CD4-positive, alpha-beta T cell treated with Interleukin-4 for 1 hour (primary cell): ENCODE data around the gene TRIM72.
"Not testable (repeated sequence)": the region's sequence is repeated elsewhere in the genome, so short reads cannot be mapped to it uniquely, and the experiment has no call there.

Source experiments
- DNase-seq, 2 donors: peaks; one replicate each; pipeline ENCODE4 v3.0.0-alpha.2; 2020 to 2022

TRIM72 gene

GRCh38 chr16:31213877-31214707 lies at the start of gene TRIM72:
Gene TRIM72 (plus strand): TSS chr16:31214119. CDS start chr16:31214739, 620 bp downstream.
- no peak for DNase-seq

- DNase-seq: no peak
Observed at GRCh38 chr16:31167315-31167714, 46.6 kb upstream of the TRIM72 start.

DNA sequence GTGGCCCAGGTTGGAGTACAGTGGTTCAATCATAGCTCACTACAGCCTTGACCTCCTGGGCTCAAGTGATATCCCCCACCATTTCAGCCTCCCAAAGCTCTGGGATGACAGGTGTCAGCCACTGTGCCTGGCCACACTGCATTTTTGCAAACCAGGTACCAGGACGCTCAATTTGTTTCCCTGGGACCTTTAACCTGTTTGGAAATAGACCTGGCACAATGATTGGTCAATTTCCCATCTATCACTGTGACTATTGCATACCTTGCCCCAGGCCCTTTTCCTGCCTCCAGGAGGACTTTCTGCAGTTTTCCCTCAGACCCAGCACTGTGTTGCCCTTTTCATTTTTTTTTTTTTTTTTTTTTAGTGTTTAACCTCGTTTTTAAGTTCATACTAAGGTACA lies 45.1 kb upstream of the TRIM72 start:
- no peak for DNase-seq

DNA sequence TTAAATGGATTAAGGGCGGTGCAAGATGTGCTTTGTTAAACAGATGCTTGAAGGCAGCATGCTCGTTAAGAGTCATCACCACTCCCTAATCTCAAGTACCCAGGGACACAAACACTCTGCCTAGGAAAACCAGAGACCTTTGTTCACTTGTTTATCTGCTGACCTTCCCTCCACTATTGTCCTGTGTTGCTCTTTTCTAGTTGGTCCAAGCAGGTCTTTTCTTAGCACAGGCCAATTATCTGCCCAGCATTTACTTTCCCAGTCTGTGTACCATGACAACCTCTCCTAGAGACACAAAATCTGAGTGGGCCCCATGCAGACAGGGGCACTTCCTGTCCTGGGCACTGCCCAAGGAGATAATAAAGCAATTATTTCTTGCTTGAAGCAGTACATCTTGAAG lies 43.9 kb upstream of the TRIM72 start:
- not testable (repeated sequence) for DNase-seq

- DNase-seq: peak; percentile 38 to 64
Observed at GRCh38 chr16:31177136-31177535, 36.8 kb upstream of the TRIM72 start.

- no peak for DNase-seq
Observed at GRCh38 chr16:31179219-31179746, 34.6 kb upstream of the TRIM72 start.

DNA sequence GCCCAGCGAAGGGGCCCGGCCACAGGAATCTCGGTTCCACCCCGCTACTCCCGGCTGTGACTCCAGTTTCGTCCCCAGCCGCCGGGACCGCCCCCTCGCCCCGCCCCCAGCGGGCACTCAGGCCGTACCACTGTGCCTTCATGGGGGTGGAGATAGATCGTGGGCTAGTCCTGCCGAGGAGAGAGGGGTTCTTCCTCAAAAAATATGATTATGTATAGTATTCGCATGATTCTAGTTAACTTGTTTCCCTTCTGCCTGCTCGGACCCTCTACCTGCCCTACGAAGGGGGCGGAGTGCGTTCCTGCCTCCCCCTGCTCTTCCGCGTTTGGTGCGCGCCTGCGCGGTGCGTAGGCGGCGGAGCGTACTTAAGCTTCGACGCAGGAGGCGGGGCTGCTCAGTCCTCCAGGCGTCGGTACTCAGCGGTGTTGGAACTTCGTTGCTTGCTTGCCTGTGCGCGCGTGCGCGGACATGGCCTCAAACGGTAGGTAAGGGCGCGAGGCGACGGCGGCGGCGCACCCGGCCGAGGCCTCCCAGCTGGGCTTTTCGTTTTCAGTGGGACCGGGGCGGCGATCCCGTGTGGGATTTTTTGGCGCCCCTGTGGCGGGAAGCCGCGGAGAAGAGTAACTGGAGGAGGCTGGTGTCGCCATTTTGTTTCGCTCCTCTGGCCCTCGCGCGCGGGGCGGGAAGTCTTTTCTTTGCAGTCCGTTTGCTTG lies 34.0 kb upstream of the TRIM72 start, which contains the start of gene FUS:
FUS (plus strand) TSS at position 393 of the 713 bp plus-strand sequence; CDS start at position 469, 76 bp downstream.
- DNase-seq: peak; percentile 91 to 93

DNA sequence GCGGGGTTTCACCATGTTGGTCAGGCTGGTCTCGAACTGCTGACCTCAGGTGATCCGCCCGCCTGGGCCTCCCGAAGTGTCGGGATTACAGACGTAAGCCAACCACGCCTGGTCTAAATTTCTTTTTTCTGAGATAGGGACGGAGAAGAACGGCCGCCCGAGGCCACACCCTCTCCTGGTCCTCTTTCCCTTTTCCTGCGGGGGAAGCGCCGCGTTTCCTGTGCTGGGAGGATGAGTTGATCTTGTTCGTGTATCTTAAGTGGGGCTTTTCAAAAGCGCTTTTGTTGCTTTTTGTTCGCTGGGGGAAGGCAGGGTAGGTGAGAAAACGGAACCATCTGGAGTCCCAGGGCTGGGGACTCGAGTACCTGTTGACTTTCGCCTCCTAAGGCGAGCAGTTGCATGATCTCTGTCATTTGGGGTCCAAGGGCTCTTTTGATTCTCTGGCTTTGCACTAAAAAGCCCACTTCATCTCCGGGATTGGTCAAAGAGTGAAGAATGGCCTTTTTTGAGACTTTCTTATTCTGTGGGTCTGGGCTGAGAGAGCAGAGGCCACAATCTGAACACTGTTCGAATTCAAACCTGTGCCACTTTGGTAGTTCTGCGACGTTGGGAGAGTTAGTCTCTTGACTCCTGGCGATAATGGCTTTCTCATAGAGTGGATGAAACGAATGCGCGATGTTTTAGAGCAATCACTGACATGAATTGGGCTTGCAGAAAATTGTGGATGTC lies 32.7 kb upstream of the TRIM72 start:
- peak in 1 of 2 donors; percentile 14 for DNase-seq

DNA sequence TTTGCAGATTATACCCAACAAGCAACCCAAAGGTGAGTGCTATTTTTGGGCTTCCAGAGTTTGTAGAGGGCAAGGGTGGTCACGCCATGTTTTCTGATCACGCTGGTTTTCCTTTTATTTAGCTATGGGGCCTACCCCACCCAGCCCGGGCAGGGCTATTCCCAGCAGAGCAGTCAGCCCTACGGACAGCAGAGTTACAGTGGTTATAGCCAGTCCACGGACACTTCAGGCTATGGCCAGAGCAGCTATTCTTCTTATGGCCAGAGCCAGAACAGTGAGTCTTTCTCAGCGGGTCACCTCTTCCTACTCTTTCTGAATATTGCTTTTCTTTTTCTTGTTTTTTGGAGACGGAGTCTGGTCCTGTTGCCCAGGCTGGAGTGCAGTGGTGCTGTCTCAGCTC lies 31.5 kb upstream of the TRIM72 start:
- no peak for DNase-seq

- no peak for DNase-seq
Observed at GRCh38 chr16:31183432-31184428, 30.2 kb upstream of the TRIM72 start.

- no peak for DNase-seq
Observed at GRCh38 chr16:31184888-31185287, 29.0 kb upstream of the TRIM72 start.

GRCh38 chr16:31185339-31185738 lies 28.6 kb upstream of the TRIM72 start:
- DNase-seq: no peak

DNA sequence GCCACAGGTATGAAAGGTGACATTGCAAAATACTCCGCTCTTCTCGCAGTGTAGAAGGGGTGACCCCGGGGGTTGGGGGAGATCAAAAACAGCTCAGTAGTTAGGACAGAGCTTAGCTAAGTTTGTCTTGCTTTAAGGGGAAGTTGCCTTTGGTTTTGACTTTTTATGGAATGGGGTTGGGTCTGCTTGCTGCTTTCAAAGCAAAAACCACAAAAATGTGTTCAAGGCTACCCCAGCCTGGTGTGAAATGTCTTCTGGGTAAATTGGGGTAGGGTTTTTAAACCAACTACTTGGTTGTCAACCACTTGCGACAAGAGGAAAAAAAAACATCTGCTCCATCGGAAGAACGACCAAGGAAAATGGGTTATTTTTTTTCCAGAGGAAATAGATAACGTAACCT lies 27.7 kb upstream of the TRIM72 start:
- no peak for DNase-seq

DNA sequence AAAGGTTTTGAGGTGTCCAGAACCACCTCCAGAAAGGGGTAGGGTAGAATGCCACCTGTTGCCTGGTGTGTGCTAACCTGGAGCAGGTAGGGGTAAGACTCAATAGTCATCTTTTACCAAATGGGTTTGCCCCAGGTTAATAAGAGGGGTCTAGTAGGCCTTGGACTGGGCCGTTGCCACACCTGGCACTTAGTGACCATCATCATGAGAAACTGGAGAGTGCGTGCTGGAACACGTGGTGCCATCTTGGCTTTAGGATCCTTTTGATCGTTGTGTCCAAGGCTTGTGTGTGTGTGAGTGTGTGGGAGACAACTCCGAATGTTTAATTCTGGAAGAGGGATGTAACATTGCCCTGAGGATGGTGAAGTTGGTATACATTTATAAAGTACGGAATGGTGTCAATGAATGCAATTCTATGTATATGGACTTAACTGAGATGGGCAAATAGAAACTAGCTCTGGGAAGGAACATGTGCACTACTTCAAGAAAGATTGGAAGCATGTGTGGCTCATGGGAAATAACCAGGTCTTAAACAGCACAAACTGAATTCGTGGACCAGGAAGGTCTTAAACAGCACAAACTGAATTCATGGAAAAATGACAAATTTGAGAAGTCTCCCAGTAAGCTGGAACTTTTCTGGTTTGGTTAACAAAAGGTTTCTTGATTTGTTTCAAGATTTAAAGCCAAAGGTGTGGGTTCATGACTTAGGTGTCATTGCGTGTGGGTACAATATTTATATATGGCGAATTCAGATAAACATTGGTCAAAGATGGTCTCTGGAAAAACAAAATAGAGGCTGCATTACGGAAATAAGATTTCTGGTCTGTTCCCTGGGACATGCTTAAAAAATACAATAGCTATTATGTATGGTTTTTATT lies 26.8 kb upstream of the TRIM72 start:
- no peak for DNase-seq

- DNase-seq: no peak
Observed at GRCh38 chr16:31187808-31188189, 26.1 kb upstream of the TRIM72 start.

- DNase-seq: no peak
Observed at GRCh38 chr16:31188450-31189411, 25.2 kb upstream of the TRIM72 start.

GRCh38 chr16:31189412-31189778 lies 24.5 kb upstream of the TRIM72 start:
- DNase-seq: no peak

GRCh38 chr16:31190061-31190460 lies 23.9 kb upstream of the TRIM72 start:
- no peak for DNase-seq

DNA sequence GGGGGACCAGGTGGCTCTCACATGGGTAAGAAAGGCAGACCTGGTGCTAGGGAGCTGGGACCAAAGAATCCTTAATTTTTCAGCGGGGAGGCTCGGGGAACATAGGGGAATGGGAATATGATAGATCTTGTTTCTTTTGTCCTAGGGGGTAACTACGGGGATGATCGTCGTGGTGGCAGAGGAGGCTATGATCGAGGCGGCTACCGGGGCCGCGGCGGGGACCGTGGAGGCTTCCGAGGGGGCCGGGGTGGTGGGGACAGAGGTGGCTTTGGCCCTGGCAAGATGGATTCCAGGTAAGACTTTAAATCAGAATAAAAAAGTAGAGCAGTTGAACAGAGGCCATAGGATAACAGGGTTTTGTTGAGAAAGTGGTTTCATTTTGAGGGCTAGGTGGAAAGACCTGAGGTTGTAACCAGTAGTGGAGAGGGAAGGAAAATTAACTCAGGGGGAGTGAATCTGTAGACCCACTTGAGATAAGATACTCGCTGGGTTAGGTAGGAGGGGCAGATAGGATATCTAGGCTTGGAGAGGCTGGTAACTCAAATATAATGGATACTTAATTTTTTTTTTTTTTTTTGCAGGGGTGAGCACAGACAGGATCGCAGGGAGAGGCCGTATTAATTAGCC lies 23.0 kb upstream of the TRIM72 start:
- DNase-seq: no peak
